Measurements from ENCODE around the gene WDFY2. TPM values are rescaled to one million over a fixed set of nuclear protein-coding genes. Genes with fewer than 3 reads are reported as not detected.

The WDFY2 gene
- total and polyA plus RNA-seq, 2 of the 13 experiments (the other 11 are each of a cell fraction or from before 2014, with no cell fraction given) = 22.6 to 27.0 TPM

- TF ChIP-seq ARID4A (CRISPR knock-in tag; IDR thresholded peaks at IDR 0.05; ENCODE audit: borderline replicate concordance) (no peak), ZNF589 (CRISPR knock-in tag; conservative IDR thresholded peaks at IDR 0.05) (no peak), ZMYM4 (CRISPR knock-in tag; IDR thresholded peaks at IDR 0.05) (peak; percentile 44; the same call in 1 of the 2 replicates), SMAD3 (CRISPR knock-in tag; IDR thresholded peaks at IDR 0.05) (no peak), RBFOX2 (IDR thresholded peaks at IDR 0.05; ENCODE audit: low read depth, low read length) (no peak), SRSF9 (IDR thresholded peaks at IDR 0.05; ENCODE audit: borderline replicate concordance, insufficient read depth, low read depth, low read length, poor library complexity, severe bottlenecking) (no peak), SYNCRIP (IDR thresholded peaks at IDR 0.05; ENCODE audit: insufficient read depth, low read depth, low read length) (no peak), SALL2 (CRISPR knock-in tag; IDR thresholded peaks at IDR 0.05) (no peak), TFDP1 (CRISPR knock-in tag; IDR thresholded peaks at IDR 0.05; ENCODE audit: borderline replicate concordance) (no peak), PHF21A (CRISPR knock-in tag; IDR thresholded peaks at IDR 0.05) (no peak; the same call in 1 of the 2 replicates), HNRNPLL (IDR thresholded peaks at IDR 0.05; ENCODE audit: low read depth, low read length, poor library complexity, severe bottlenecking) (no peak), FOXC1 (CRISPR knock-in tag; IDR thresholded peaks at IDR 0.05; ENCODE audit: borderline replicate concordance) (no peak), GATA4 (IDR thresholded peaks at IDR 0.05; ENCODE audit: borderline replicate concordance, low read depth) (0 out of 2 replicates have a peak, but pooled peaks have one; percentile 19), THYN1 (CRISPR knock-in tag; IDR thresholded peaks at IDR 0.05; ENCODE audit: borderline replicate concordance, low read depth) (no peak), MED8 (CRISPR knock-in tag; IDR thresholded peaks at IDR 0.05; ENCODE audit: insufficient replicate concordance) (no peak), IKZF5 (CRISPR knock-in tag; IDR thresholded peaks at IDR 0.05) (no peak), HMG20A (CRISPR knock-in tag; IDR thresholded peaks at IDR 0.05; ENCODE audit: borderline replicate concordance) (peak; percentile 80), TAF15 (IDR thresholded peaks at IDR 0.05; ENCODE audit: low read depth, low read length, poor library complexity, severe bottlenecking) (no peak), KDM3A (CRISPR knock-in tag; IDR thresholded peaks at IDR 0.05; ENCODE audit: low read depth) (no peak), HMGXB4 (CRISPR knock-in tag; IDR thresholded peaks at IDR 0.05; ENCODE audit: borderline replicate concordance in 1 of 2, low read depth in 1 of 2) (no peak), ERF (CRISPR knock-in tag; IDR thresholded peaks at IDR 0.05) (0 out of 2 replicates have a peak, but pooled peaks have one; percentile 26)
These were observed 84.4 kb downstream of the WDFY2 start (continued) for GRCh38 chr13:51668580-51669195.

Measured in HepG2 (cell line).